ENCODE results near the gene GPRC5B.

Gene GPRC5B

DNA sequence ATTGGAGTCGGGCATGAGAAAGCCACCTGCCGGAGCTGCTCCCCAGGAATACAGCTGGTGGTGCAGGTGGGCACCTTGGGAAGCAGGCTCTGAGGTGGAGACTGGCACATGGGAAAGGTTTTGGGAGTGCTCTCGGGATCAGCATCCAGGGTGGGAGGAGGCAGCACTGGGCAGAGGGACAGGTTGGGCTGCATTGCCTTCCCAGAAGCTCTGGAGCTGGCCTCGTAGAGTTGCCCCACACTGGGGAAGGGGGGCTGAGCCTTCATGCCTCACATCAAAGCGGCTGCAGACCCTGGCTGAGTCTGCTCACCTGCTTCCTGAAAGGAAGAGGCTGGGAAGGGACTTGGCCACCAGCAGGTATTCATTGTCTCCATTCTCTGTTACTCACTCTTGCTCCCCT is 13.5 kb upstream of the GPRC5B start:
- no peak for DNase-seq (ENCODE audit: low spot score)

DNA sequence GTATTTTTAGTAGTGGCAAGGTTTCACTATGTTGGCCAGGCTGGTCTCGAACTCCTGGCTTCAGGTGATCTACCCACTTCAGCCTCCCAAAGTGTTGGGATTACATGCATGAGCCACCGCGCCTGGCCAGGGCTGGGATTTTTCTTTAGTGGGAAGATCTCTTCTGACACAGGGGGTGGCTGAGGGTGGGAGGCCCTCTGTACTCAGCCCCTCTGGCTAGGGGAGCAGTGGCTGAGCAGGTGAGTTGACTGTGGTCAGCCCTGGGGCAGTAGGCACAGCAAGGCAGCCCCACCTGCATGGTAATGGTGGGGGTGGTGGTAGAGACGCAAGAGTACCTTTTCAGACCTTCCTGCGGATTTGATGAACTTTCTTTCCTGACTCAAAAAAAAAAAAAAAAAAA is 12.3 kb upstream of the GPRC5B start:
- no peak for DNase-seq (ENCODE audit: low spot score)

DNA sequence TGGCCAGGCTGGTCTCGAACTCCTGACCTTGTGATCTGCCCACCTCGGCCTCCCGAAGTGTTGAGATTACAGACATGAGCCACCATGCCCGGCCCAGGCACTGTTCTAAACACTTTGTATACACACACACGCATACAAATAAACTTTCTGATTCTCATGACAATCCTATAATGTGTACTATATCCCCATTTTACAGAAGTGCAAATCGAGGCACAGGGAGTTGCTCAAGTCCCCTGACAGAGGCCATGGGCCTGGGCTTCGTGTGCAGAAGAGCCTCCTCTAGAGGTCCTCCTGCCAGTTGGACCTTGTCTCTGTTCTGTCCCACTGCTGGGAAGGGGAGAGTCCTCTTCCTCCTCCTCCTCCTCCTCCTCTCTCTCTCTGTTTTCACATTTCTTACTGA is 9.9 kb upstream of the GPRC5B start:
- no peak for DNase-seq (ENCODE audit: low spot score)

DNA sequence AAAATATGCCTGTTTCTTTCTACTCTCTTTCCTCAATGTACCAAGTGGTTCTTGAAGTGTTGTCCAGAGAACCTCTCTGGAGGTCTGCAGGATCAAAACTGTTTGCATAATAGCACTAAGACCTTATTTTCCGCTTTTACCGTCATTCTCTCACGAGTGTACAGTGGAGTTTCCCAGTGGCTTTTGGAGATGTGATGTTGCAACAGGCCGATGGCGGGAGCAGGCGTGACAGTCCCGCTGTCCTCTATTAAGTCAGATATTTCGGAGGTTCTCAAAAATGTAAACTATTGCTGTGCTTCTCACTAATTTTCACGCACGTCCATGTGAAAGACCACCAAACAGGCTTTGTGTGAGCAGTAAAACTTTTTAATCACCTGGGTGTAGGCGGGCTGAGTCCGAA is 8.3 kb upstream of the GPRC5B start:
- DNase-seq (ENCODE audit: low spot score) = no peak

DNA sequence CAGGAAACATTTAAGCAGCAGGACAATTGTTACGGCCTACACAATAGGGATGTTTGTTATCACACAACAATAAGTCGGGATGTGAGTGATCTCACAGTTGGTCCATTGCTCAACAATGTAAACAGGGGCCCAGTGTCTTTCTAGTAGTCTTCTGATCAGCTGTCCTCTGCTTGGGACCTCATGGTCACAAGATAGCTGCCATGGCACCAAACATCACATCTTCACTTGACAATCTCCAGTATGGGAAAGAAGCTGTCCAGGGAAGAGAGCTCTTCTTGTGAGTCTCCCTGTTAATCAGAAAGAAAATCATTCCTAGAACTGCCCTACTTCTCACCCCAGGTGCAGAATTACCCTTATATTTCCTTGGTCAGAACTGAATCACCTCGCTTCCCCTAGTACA is 6.3 kb upstream of the GPRC5B start:
- no peak for DNase-seq (ENCODE audit: low spot score)

DNA sequence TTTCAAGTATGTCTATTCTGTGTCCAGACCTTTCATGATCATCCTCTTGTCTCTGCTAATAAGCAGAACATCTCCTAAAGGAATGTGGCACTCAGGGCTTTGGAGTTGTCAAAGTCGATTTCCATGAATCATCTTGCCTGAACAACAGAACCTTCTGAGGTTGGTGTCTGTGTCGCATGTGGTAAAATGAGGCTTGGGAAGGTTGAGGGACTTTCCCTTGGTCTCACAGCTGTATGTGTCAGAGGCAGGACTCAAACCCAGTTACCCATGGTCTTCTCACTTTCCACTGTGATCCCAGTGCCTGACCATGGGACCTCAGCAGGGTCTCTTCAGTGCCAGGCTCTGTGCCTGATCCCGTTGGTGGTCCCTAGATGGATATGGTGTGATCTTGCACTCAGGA is 4.2 kb upstream of the GPRC5B start:
- no peak for DNase-seq (ENCODE audit: low spot score)

DNA sequence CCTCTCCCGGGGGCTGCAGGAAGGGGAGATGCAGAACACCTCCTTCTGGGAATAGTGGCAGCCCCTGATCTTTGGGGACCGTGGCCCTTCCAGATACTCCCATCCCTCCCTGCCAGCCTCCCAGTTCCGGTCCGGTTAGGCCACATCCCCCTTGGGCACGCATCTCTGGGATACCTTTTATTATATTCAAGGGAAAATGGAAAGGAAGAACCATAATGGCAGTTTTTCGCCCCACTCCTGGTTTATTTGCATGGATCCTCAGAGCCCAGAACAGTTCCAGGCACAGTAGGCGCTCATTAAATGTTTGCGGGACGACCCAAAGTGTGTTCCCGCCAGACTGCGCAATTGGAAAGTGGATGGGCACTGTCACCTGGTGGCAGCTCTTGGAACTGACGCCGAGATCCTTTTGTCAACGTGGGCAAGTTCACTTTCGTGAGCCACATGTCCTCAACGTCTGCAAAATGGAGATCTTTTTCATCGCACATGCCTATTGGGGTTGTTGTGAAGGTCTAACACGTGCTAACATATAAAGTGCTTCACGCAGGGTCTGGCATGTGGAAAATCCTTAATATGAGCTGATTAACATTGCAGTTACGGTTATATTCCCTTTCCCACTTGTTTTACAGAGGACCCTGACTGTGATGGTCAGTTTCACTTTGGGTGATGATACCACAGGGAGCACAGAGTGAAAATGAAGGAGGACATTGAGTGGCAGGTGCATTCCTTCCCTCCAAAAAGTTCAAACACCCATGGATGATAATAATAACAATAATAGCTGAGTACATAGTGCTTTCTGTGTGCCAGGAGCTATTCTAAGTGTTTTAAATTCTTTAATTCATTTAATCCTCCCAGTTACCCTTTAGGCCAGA is 1.7 kb upstream of the GPRC5B start:
- DNase-seq (ENCODE audit: low spot score) = peak; percentile 55

DNA sequence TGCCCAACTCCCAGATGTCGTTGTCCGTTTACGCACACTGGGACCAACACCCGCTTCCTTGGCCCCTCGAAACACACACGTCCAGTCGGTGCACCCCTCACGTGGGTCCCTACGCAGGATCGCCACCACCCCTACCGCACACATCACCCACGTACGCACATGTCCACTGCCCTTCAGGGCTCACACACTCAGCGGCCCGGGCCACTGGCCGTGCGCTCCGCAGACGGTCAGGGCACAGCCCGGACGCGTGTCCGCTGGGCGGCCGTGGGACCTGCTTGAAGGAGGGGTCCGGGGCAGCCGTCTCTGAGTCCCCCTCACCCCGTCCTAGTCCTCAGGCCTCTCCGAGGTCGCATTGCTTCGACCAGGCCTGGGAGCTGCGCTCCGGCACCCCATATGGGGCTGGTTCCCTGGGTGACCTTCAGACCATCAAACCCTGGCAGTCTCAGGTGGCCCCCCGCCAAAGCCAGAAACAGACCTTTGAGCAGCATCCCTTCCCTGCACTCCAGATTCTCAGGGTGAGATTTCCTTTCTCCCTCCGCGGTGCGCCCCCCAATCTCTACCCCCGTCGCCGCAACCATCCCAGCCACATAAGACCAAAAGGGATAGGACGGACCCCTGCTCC is 914 bp upstream of the GPRC5B start:
- no peak for DNase-seq (ENCODE audit: low spot score)

DNA sequence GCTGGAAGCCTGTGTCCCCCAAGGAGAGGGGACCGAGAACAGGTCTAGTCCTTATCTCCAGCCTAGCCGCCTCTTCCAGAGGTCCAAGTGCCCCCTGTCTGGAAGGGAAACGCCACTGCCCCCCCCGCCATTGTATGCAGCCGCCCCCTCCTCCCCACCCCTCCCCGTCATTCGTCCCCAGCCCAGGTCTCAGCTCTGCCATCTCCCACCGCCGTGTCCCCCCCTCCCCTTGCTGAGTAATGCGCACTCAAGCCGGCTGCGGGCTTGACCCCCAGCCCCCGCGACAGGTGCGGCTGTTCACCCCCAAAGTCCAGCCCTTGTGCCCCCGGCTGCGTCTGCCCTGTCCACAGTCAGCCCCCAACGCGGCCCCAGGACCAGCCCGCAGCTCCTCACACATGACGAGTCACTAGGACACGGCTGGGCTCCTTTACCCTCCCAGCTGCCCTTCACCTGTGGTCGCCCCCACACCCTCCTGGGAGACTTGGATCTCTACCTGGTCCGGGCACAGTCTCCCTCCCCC is 622 bp downstream of the GPRC5B start:
- no peak for DNase-seq (ENCODE audit: low spot score)

DNA sequence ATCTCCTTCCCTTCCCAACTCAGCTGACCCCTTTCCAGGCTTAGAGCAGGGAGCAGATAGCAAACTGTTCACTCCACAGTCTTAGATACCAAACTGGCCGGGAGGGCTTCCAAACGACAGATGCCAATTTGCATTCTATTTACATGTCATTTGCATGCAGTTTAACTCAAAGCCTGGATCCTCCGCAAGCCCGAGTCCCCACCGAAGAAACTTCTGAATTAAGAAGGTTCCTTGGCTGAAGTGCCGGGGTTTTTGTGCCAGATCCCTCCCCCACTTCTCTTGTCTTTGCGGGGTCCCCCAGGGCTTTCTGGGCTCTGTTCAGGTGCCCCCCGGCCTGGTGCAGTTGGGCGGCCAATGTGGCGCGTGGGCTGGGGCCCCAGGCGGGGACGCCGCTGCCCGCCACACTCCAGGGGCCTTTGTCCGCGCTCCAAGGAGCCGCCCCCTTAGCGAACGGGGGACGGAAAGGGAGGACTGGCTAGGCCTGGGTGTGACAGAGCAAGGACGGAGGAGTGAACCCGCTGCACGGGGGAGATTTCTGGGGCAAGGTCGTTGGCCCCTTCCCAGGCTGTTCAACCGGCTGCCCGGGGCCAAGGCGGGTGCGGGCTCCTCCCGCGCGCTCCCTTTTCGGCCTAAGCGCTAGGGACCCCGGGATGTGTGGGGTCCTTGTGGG is 1.2 kb downstream of the GPRC5B start:
- no peak for DNase-seq (ENCODE audit: low spot score)

DNA sequence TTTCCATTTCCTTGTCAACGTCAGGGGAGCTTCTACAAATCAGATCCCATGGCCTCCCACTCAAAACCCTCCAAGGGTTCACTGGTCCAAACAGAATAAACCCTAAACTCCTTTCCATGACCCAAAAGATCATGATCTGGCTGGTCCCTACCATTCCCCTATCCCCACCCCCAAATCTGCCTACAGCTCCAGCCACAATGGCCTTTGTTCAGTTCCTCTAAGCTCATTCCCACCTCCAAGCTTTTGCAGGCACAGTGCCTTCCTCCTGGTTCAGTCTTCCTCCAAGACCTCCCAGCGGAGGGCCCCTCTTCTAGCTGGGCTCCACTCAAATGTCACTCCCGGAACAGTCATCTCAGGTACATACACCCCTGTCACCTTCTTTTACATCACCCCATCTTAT is 2.0 kb downstream of the GPRC5B start:
- no peak for DNase-seq (ENCODE audit: low spot score)

DNA sequence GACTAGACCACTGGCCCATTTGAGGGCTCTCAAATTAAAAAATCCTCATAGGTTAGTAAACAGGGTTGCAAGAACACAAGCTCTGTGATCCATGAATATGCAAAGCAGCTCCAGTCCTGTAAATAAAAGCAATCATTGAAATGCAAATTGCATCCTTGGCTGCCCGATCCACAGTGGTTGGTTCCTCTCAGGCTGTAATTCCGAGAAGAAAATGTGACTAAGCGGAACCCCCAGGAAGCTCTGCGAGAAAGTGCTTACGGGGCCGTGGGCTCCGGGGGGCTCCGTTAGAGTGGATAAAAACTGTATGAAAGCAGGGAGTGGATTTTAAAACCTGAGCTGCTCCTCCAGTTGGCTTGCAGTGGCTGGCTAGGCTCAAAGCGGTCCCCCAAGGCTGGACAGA is 2.5 kb downstream of the GPRC5B start:
- no peak for DNase-seq (ENCODE audit: low spot score)

DNA sequence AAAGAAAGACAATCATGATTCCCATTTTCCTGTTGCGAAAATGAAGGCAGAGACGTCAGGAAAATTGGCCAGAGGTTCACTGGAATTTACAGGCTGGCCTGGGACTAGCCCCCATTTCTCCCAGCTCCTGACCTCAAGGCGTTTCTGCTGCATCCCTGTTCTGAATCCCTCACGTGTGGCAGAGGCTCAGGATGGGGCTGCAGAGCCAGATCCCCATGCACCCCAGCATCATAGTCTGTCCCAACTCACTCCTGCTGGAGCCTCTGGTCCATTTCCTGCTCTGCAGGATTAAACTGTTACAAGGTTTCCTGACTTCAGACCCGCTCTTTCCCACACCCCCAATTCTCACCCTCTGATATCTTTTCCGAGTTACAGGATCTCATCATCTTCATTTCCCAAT is 2.9 kb downstream of the GPRC5B start:
- DNase-seq (ENCODE audit: low spot score) = no peak

DNA sequence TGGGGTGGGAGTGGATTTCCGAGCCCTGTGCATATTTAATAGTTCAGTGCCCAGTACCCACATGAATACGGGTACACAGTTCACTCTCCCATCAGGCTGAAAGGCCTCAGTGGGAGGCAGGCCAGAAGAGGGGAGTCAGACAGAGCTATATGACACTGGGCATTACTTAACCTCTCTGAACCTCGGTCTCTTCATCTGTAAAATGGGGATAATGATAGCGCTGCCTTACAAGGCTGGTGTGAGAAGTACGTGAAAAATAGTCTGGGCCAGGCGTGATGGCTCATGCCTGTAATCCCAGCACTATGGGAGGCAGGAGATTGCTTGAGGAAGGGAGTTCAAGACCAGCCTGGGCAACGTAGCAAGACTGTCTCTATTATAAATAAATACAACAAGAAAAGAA is 3.6 kb downstream of the GPRC5B start:
- DNase-seq (ENCODE audit: low spot score) = no peak

DNA sequence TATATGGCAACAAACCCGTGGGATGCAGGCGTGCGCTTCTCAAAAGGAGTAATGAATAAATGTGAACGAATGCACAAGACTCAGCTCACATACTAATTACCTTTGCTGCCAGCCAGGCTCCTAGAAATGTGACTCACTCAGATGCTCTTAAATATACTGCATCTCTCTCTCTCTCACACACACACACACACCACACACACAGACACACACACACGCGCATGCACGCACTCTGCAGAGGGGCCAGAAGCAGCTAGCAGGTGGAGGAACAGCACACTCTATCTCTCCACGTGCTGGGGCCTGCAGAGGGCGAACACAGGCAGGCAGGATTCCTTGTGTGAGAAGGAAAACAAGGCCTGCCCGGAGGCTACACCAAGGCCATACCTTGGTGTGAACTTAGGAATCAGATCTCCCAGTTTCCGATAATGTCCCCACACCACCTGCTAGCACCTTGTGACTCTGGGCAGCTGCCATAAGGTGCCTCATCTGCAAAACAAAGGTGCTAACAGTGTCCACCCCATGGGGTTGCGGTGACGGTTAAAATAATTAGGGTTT is 5.3 kb downstream of the GPRC5B start:
- DNase-seq (ENCODE audit: low spot score) = no peak

DNA sequence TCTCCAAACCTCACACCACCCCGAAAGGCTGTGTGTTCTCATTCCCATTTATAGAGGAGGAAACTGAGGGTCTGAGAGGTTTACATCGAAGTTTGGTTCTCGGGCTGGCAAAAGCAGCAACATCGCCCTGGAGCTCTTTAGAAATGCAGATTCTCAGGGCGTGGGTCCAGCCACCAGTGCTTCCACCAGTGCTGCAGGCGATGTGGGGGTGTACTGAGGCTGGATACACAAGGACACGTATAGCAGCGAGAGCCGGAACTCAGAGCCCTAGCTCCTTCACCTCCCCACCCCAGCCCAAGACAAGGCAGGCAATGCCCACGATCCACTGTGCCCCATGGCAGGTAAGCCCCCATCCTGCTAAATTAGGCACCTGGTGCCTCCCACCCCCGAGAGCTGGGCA is 5.9 kb downstream of the GPRC5B start:
- DNase-seq (ENCODE audit: low spot score) = no peak

DNA sequence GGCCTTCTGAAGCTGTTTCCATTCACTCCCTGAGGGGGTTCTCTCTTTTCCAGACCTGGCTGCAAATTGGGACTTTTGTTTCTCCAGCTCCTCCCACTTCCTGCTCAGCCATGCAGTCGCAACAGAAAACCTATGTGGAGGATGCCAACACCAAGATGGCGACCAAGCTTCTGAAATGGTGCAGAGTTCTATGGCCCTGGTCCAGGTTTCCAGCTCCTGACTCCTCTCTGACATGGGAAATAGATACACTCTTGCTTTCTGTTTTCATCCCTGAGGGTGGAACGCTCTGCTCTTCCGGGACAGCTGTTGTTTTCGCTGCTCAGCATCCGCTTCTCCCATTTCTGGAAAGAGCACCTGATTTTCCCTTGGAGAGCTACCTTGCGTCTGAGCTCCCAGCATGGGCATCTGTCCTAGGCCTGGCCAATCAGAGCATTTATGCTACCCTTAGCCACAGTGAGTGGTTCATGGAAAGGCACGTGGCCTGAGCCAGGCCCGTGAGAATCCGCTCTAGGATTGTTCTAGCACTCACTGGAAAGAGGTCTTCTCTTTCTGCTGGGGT is 8.1 kb downstream of the GPRC5B start:
- no peak for DNase-seq (ENCODE audit: low spot score)

DNA sequence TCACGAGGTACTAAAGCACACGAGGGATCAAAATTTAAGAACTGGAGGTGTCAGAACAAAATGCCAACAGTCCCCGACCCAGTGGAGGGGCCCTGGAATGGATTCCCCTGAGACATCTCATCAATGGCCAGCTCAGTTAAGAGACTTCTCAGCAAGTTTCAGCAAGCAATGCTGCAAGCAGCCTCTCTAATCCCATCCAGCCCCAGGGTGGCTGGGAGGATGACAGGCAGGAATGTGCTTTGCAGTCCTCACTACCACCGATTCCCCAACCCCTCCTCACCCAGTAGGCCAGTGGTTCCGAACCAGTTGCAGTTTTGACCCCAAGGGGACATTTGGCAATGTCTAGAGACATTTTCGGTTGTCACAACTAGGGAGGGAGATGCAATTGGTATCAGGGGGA is 8.7 kb downstream of the GPRC5B start:
- no peak for DNase-seq (ENCODE audit: low spot score)

DNA sequence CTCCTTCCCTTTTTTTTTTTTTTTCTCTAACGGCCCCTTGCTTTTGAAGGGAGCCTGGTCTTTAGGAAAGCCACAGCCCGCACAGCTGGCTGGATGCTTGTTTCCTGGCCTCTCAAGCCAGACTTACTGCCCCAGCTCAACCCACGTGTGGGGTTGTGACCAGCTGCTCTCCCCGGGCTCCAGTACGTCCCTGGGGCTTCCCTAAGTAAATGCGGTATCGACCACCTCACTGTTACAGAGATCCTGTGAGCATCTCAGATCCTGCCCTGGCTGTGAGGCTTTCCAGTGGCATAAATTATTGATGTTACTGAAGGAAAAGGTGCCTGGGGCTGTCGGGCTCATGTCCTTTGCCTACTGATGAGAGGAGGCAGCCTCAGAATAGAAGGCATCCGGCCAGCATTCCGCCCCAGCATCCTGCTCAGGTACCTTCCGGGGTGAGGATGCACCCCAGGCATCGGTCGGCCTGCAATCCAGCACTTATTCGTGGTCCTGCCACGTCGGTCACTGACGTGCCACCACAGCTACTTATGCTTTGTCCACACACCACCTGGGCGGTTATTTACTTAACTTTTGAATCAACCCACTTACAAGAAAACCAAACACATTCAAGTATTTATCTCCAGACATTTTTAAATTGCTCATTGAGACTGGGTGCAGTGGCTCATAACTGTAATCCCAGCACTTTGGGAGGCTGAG is 9.6 kb downstream of the GPRC5B start:
- no peak for DNase-seq (ENCODE audit: low spot score)

DNA sequence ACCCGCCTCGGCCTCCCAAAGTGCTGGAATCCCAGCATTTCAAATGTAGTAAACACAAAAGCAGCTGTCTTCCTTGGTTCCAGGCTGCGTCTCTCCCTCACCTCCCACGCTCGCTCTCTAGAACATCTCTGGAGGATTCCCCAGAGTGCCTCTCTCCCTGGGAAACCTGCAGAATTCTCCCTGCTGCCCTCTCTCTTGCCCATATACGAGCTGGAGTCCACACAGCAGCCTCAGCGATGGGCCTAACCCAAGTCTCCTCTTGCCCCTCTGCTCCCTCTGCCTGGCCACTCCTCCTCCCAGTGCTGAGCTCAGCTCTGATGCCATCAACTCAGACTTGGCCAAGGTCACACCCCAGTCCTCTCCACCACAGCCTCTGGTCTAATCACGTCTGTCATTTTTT is 10.6 kb downstream of the GPRC5B start:
- no peak for DNase-seq (ENCODE audit: low spot score)

DNA sequence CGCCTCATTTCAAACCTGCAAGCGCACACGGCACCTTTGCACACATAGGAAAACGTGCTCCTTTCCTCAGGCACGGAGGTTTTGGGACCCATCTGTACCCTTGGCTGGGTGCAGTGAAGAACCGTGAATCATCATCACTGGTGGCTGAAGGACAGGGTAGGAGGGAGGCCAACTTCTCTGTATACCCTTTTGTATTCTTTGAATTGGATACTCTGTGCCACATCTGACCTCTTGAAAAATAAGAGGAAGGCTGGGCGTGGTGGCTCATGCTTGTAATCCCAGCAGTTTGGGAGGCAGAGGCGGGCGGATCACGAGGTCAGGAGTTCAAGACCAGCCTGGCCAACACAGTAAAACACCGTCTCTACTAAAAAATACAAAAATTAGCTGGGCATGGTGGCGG is 11.7 kb downstream of the GPRC5B start:
- DNase-seq (ENCODE audit: low spot score) = no peak
